Measurements from ENCODE around the gene IMMP2L. TPM values are rescaled to one million over a fixed set of nuclear protein-coding genes. Genes with fewer than 3 reads are reported as not detected.

IMMP2L gene
- total RNA-seq, 1 experiment from 2014 or later: 13.6 TPM

- no peak for TF ChIP-seq MYBL2 (CRISPR knock-in tag; IDR thresholded peaks at IDR 0.05)
These were observed 841.7 kb downstream of the IMMP2L start (continued) for GRCh38 chr7:110720626-110721025.

- H3K27me3 Mint-ChIP-seq (ENCODE audit: low read depth): no peaks in the 10 kb centered on the region; the same call in 1 of the 2 replicates
- H3K4me3 Mint-ChIP-seq: no peak overlapping the region
- peaks cover 15% of the 10 kb centered on the region for H3K36me3 Mint-ChIP-seq
- no peak for TF ChIP-seq STAT6 (CRISPR knock-in tag; conservative IDR thresholded peaks at IDR 0.05; ENCODE audit: low read depth)
- no peak for TF ChIP-seq ZNF281 (CRISPR knock-in tag; IDR thresholded peaks at IDR 0.05)
- no peak for TF ChIP-seq CBFB (CRISPR knock-in tag; IDR thresholded peaks at IDR 0.05; ENCODE audit: low read depth)
- no peak for TF ChIP-seq ATF6 (CRISPR knock-in tag; IDR thresholded peaks at IDR 0.05)
- no peak for TF ChIP-seq PRDM15 (CRISPR knock-in tag; IDR thresholded peaks at IDR 0.05)
- no peak for TF ChIP-seq ZNF671 (CRISPR knock-in tag; IDR thresholded peaks at IDR 0.05)
- no peak for TF ChIP-seq ZNF219 (CRISPR knock-in tag; IDR thresholded peaks at IDR 0.05; ENCODE audit: borderline replicate concordance)
- TF ChIP-seq GABPB1 (CRISPR knock-in tag; IDR thresholded peaks at IDR 0.05): no peak
- TF ChIP-seq CREM (CRISPR knock-in tag; IDR thresholded peaks at IDR 0.05): no peak
- TF ChIP-seq HMGA2 (CRISPR knock-in tag; IDR thresholded peaks at IDR 0.05): no peak
- TF ChIP-seq PREB (CRISPR knock-in tag; IDR thresholded peaks at IDR 0.05; ENCODE audit: borderline replicate concordance): no peak
- TF ChIP-seq FOXJ3 (CRISPR knock-in tag; IDR thresholded peaks at IDR 0.05; ENCODE audit: borderline replicate concordance): no peak
- no peak for TF ChIP-seq MYBL2 (CRISPR knock-in tag; IDR thresholded peaks at IDR 0.05)
- no peak for TF ChIP-seq ERG (CRISPR knock-in tag; IDR thresholded peaks at IDR 0.05)
- peaks cover 9% of the 10 kb centered on the region for H3K9me3 Mint-ChIP-seq
- CTCF ChIA-PET: no interaction called here
- POLR2A ChIA-PET: no interaction called here
- no peak for DNase-seq (ENCODE audit: low spot score)
- H3K27ac Mint-ChIP-seq: no peak overlapping the region
- ATAC-seq: no peak
- peaks cover 64% of the 10 kb centered on the region for H3K4me1 Mint-ChIP-seq
These were observed 842.6 kb downstream of the IMMP2L start for GRCh38 chr7:110719741-110720140.

Data from WTC11 (cell line).